GM12878 (cell line): ENCODE data around the gene PRR5L. TPM values are rescaled to one million over a fixed set of nuclear protein-coding genes. Genes with fewer than 3 reads are reported as not detected.

Source experiments
- ATAC-seq: fragments of 200-7000 bp; cut with Tn5 transposase; 3 replicates; pipeline ENCODE4 v1.9.1; 2020; ENCODE audit warnings: mild to moderate bottlenecking, moderate library complexity
- BruUV-seq: library from RNA; stranded (reverse); fragments of 400-500 nt; replicated peaks from 2 replicates; lab custom pipeline; 2021; lab: Mats Ljungman, UMichigan
- CTCF ChIA-PET: fragments of 300-600 bp; sonication (Branson Sonifier 250); formaldehyde crosslinking; extraction: SDS; loops from one replicate; lab custom pipeline; 2021; ENCODE audit warnings: inconsistent platforms; lab: Yijun Ruan, JAX
- POLR2A ChIA-PET: fragments of 350-600 bp; formaldehyde crosslinking; extraction: SDS; loops from one replicate; lab custom pipeline; 2021; ENCODE audit warnings: inconsistent platforms; lab: Charles Lee
- RAD21 ChIA-PET: fragments of 300-600 bp; sonication (Branson Sonifier 250); formaldehyde crosslinking; loops from one replicate; lab custom pipeline; 2023; ENCODE audit warnings: antibody characterized with exemption; ENCODE audit not compliant: unreplicated experiment; lab: Charles Lee
- SMC1A ChIA-PET: fragments of 300-600 bp; sonication (Branson Sonifier 250); formaldehyde crosslinking; loops from one replicate; lab custom pipeline; 2023; ENCODE audit not compliant: unreplicated experiment, uncharacterized antibody; lab: Charles Lee
- DNase-seq: peaks from one replicate; pipeline ENCODE4 v3.0.0-alpha.2; 2011; ENCODE audit warnings: low read depth, low spot score
- FAIRE-seq: peaks from 3 replicates; lab custom pipeline; 2011; peaks lifted over from hg19 to GRCh38; lab: Jason Lieb, UNC
- H2AFZ ChIP-seq: 2 replicates; pipeline ENCODE4 v1.6.0; 2011; ENCODE audit warnings: low read depth, low read length, control low read depth; ENCODE audit not compliant: control insufficient read depth
- H3K27ac ChIP-seq: 2 replicates; pipeline ENCODE4 v1.5.1; 2011; ENCODE audit warnings: control low read depth; ENCODE audit not compliant: control insufficient read depth, insufficient read depth
- H3K27me3 ChIP-seq, 2 experiments: replicated peaks in 1 of 2; 2 replicates each; pipeline versions ENCODE4 v1.6.0 to v1.6.1; 2011; ENCODE audit warnings: low read length in 1 of 2; ENCODE audit not compliant: control insufficient read depth in 2 of 2, insufficient read depth in 2 of 2
- H3K36me3 ChIP-seq, 2 experiments: 2 replicates each; pipeline ENCODE4 v1.5.1; 2011; ENCODE audit warnings: low read length in 1 of 2; ENCODE audit not compliant: control insufficient read depth in 2 of 2, insufficient read depth in 2 of 2
- H3K4me1 ChIP-seq: 2 replicates; pipeline ENCODE4 v1.6.1; 2011; ENCODE audit warnings: mild to moderate bottlenecking, low read length, moderate library complexity, mixed read lengths; ENCODE audit not compliant: control insufficient read depth, insufficient read depth
- H3K4me2 ChIP-seq: 2 replicates; pipeline ENCODE4 v1.6.0; 2011; ENCODE audit warnings: control low read depth; ENCODE audit not compliant: control insufficient read depth, insufficient read depth
- H3K4me3 ChIP-seq: fragments of 200-600 bp; sonication (generic); 2 replicates; pipeline ENCODE4 v1.5.1; 2016
- H3K79me2 ChIP-seq: 2 replicates; pipeline ENCODE4 v1.6.0; 2011; ENCODE audit warnings: low read length; ENCODE audit not compliant: control insufficient read depth, insufficient read depth
- H3K9ac ChIP-seq: 2 replicates; pipeline ENCODE4 v1.8.0; 2011; ENCODE audit warnings: low read length, control low read depth, mixed read lengths; ENCODE audit not compliant: control insufficient read depth, insufficient read depth
- H3K9me3 ChIP-seq: replicated peaks from 3 replicates; pipeline ENCODE4 v1.5.1; 2011; ENCODE audit warnings: mild to moderate bottlenecking, low read length; ENCODE audit not compliant: control insufficient read depth, insufficient read depth
- H4K20me1 ChIP-seq: 2 replicates; pipeline ENCODE4 v1.6.0; 2011; ENCODE audit not compliant: control insufficient read depth, insufficient read depth
- BHLHE40 ChIP-seq, 2 experiments: fragments of 450-650 bp in 1 of 2; IDR thresholded peaks; 2 replicates each; pipeline ENCODE4 v1.6.1; 2011 to 2017; ENCODE audit warnings: low read depth in 2 of 2, borderline replicate concordance in 1 of 2, improper control_type of control experiment in 1 of 2, low read length in 1 of 2, mild to moderate bottlenecking in 1 of 2
- CBX5 ChIP-seq: sonication (generic); IDR thresholded peaks from 2 replicates; pipeline ENCODE4 v1.6.1; 2016; ENCODE audit warnings: low read depth, moderate library complexity, mild to moderate bottlenecking, inconsistent platforms
- GATAD2B ChIP-seq: fragments of 450-650 bp; conservative IDR thresholded peaks from 2 replicates; pipeline ENCODE4 v1.6.1; 2017; ENCODE audit warnings: low read depth, mild to moderate bottlenecking, moderate library complexity
- IRF4 ChIP-seq: IDR thresholded peaks from 2 replicates; pipeline ENCODE4 v1.6.1; 2011; ENCODE audit warnings: low read depth, low read length
- KDM1A ChIP-seq: fragments of 200-600 bp; sonication (generic); IDR thresholded peaks from 2 replicates; pipeline ENCODE4 v1.6.1; 2016; ENCODE audit warnings: borderline replicate concordance
- MEF2A ChIP-seq: IDR thresholded peaks from 2 replicates; pipeline ENCODE4 v1.6.1; 2011; ENCODE audit warnings: low read depth, mild to moderate bottlenecking, low read length, moderate library complexity; ENCODE audit not compliant: insufficient read depth
- NKRF ChIP-seq: fragments of 450-650 bp; conservative IDR thresholded peaks from 2 replicates; pipeline ENCODE4 v1.6.1; 2017; ENCODE audit warnings: mild to moderate bottlenecking, moderate library complexity
- PML ChIP-seq: IDR thresholded peaks from 2 replicates; pipeline ENCODE4 v1.6.1; 2012; ENCODE audit warnings: low read length, inconsistent platforms
- POLR2A ChIP-seq: IDR thresholded peaks from 2 replicates; pipeline ENCODE4 v1.6.1; 2011; ENCODE audit warnings: low read depth, mild to moderate bottlenecking, low read length
- PRDM15 ChIP-seq: fragments of 450-650 bp; formaldehyde crosslinking; IDR thresholded peaks from 2 replicates; pipeline ENCODE4 v1.4.0; 2020; ENCODE audit warnings: mild to moderate bottlenecking, moderate library complexity
- SUPT20H ChIP-seq: IDR thresholded peaks from 2 replicates; pipeline ENCODE4 v1.6.1; 2011; ENCODE audit warnings: low read depth, mild to moderate bottlenecking, low read length, moderate library complexity, borderline replicate concordance; ENCODE audit not compliant: control insufficient read depth
- ZNF207 ChIP-seq: fragments of 450-650 bp; IDR thresholded peaks from 2 replicates; pipeline ENCODE4 v1.6.1; 2014; ENCODE audit warnings: antibody characterized with exemption, mild to moderate bottlenecking, borderline replicate concordance
- ZNF592 ChIP-seq: fragments of 450-650 bp; IDR thresholded peaks from 2 replicates; pipeline ENCODE4 v1.6.1; 2017; ENCODE audit warnings: mild to moderate bottlenecking, moderate library complexity
- WGBS: methylation state at CpG from one replicate; pipeline ENCODE4 v1.1.6; 2016; ENCODE audit warnings: low lambda C conversion rate; ENCODE audit not compliant: insufficient replicate concordance, insufficient coverage; ENCODE audit errors: missing lambda C conversion rate; 5-methylcytosine and 5-hydroxymethylcytosine counted together
- in situ Hi-C: fragments of 300-500 bp; cut with MboI; formaldehyde crosslinking; loops from 9 replicates; pipeline ENCODE4 v1.14.3; 2018; ENCODE audit warnings: mixed read lengths
- intact Hi-C: fragments of 100-400 bp; cut with micrococcal nuclease; formaldehyde crosslinking; loops from one replicate; pipeline ENCODE4 v1.14.2; 2022; ENCODE audit not compliant: unreplicated experiment
- polyA plus RNA-seq, 11 experiments: library from polyadenylated mRNA; depleted of rRNA in 4 of 11; unstranded in 6 of 11; stranded (reverse) in 5 of 11; fragments of >200 nt; fragmentation: Nextera tagmentation in 4 of 11; fragmentation: Illumina TruSeq in 1 of 11; extraction: Ambion mirVana in 4 of 11; extraction: Trizol in 1 of 11; gene quantifications; 1 replicate in 1 of 11; 2 replicates in 10 of 11; pipeline versions ENCODE4 v1.2.1 to v1.2.3, GENCODE V29; 2011 to 2016; ENCODE audit warnings: inconsistent platforms in 2 of 11, missing spikeins in 2 of 11, low read depth in 1 of 11
- total RNA-seq, 4 experiments: library from RNA; depleted of rRNA in 3 of 4; stranded (reverse); fragments of >200 nt in 3 of 4; fragmentation: Illumina TruSeq in 1 of 4; extraction: Trizol in 1 of 4; gene quantifications; 2 replicates each; pipeline versions ENCODE4 v1.2.1 to v1.2.3, GENCODE V29; 2013 to 2021

Gene PRR5L
- total and polyA plus RNA-seq, 10 of the 15 experiments (the other 5 are each of a cell fraction or from before 2014, with no cell fraction given) = 0.11 to 4.2 (median 0.67) TPM; not detected in 1

- Histone ChIP-seq H2AFZ (no peak overlapping the region), H3K4me1 (peaks cover 16% of the 10 kb centered on the region), H3K27me3 (no peaks in the 10 kb centered on the region; a peak in 1 of 4 replicates), H4K20me1 (no peaks in the 10 kb centered on the region), H3K4me2 (no peak overlapping the region), H3K4me3 (no peak overlapping the region), H3K36me3 (no peaks in the 10 kb centered on the region), H3K27ac (no peak overlapping the region), H3K79me2 (no peaks in the 10 kb centered on the region), H3K9ac (no peak overlapping the region), H3K9me3 (no peaks in the 10 kb centered on the region)
- FAIRE-seq (no peak), ATAC-seq (no peak), DNase-seq (no peak)
- SMC1A ChIA-PET = interaction anchor here (0.5 to 1.5 kb wide), 8 partner anchors 10 to 327 kb away, joined by 3 to 5 read pairs (median 4); no protein-coding TSS in a partner anchor
- CTCF ChIA-PET = interaction anchor here (1.0 kb wide), 2 partner anchors 8 to 130 kb away, joined by 3 to 4 read pairs; no protein-coding TSS in a partner anchor
- in situ Hi-C loops (no loop called here), intact Hi-C loops (no loop called here)
- POLR2A ChIA-PET = no interaction called here
- RAD21 ChIA-PET = interaction anchor here (0.6 to 1.3 kb wide), 2 partner anchors 15 to 21 kb away, joined by 3 read pairs; no protein-coding TSS in a partner anchor
- 71% methylated on average over 4 of the region's 4 CpGs for WGBS
- BruUV-seq = no TSS peak
- TF ChIP-seq PRDM15 (no peak), ZNF592 (no peak), IRF4 (no peak), SUPT20H (no peak), PML (no peak), BHLHE40 (IDR thresholded peaks at IDR 0.05; ENCODE audit: borderline replicate concordance in 1 of 2, low read depth in 2 of 2, low read length in 1 of 2) (no peak), CBX5 (no peak), MEF2A (no peak), GATAD2B (no peak), POLR2A (no peak), ZNF207 (no peak), KDM1A (no peak), NKRF (no peak)
Measured at GRCh38 chr11:36362902-36363301, 66.8 kb downstream of the PRR5L start.
